Inflammatory macrophage treated with lipopolysaccharide for 4 hours (primary cell): Measurements from ENCODE around the gene HTRA3.

Source experiments
- DNase-seq: peaks from one replicate; pipeline ENCODE4 v3.0.0-alpha.2; 2020

The HTRA3 gene

GRCh38 chr4:8269535-8270417 lies at the start of gene HTRA3:
Gene HTRA3, plus strand, starts transcription at chr4:8269754. Its CDS starts 215 bp downstream, at chr4:8269969.
- no peak for DNase-seq

- DNase-seq: peak; percentile 67
Observed at GRCh38 chr4:8220661-8221450, 48.7 kb upstream of the HTRA3 start.

- DNase-seq: peak; percentile 99
Observed at GRCh38 chr4:8221476-8221875, 48.1 kb upstream of the HTRA3 start.

DNA sequence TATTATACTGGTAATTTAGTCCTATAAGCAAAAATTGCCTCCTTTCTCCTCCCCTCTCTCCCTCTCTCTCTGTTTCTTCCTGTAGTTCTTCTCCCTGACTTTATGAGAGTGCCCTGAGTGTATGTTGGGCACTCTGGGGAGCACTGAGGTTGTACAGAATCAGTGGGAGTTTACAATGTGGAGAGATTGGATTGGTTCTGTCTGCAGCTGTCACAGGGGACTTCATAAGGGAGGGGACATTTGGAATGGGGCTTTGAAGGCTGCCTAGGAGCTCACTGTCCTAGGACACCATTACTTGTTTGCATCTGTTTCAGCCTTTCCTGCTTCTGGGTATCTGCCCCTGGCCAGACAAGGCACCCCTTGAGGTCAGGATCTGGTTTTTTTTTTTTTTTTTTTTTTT lies 47.6 kb upstream of the HTRA3 start:
- DNase-seq: no peak

DNA sequence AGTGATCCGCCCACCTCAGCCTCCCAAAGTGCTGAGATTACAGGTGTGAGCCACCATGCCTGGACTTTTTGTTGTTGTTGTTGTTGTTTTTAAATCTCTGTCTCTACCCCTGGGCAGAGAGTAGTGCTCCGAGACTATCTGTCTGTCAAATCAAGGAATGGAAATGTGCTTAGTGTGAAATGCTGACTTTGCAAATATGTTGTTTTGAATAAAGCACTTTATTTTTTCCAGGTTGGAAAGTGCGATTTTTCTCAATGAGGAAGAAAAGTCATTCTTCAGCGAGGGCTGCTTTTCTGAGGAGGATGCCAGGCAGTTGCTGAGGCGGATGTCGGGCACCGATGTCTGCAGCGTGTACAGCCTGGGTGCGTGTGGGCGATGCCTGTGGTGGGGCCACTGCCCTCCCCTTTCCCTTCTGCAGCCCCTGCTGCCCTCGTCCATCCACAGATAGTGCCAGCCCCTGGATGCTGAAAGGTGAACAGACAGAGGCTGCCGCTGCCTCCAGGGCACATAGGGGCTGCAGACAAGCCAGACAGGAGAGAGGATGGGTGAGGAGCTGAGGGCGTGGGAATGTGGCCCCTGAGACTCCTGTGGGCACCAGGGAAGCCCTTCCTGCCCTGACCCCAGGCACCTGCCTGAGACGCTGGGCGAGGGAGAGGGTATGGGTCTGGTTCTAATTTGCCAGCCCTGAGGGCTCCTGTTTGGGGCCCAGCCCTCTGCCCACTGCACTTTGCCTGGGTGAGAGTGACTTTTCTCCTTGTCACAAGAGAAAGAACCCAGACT lies 46.8 kb upstream of the HTRA3 start:
- no peak for DNase-seq

DNA sequence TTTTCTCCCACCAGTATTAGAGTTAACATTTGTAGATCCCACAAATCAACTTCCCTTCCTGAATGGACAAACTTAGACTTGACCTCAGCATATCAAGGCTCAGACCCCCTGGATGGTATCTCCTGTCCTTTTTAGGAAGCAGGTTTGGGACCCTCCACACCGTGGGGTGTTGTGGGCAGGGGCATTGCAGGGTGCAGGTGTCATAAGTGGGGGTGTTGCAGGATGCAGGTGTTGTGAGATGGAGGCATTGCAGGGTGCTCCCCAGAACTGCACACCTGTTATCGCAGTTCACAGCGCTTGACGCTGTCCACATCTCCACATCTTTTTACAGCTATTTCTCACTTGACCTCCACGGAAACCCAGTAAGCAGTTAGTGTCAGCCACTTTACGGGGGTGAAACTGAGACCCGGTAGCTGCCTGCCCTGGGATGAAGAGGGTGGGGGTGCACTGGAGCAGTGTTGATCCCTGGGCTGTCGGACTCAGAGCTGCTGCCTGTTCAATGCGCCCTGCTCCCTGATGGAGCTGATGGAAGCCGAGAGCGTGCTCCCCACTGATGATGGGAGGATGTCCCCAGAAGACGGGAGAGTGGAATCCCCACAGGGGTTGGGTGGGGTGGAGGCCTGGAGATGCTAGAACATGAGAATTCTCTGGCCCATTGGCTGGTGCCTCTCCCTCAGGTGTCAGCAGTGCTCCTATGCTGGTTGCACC lies 45.1 kb upstream of the HTRA3 start:
- DNase-seq: no peak

- DNase-seq: no peak
Observed at GRCh38 chr4:8224975-8225625, 44.5 kb upstream of the HTRA3 start.

DNA sequence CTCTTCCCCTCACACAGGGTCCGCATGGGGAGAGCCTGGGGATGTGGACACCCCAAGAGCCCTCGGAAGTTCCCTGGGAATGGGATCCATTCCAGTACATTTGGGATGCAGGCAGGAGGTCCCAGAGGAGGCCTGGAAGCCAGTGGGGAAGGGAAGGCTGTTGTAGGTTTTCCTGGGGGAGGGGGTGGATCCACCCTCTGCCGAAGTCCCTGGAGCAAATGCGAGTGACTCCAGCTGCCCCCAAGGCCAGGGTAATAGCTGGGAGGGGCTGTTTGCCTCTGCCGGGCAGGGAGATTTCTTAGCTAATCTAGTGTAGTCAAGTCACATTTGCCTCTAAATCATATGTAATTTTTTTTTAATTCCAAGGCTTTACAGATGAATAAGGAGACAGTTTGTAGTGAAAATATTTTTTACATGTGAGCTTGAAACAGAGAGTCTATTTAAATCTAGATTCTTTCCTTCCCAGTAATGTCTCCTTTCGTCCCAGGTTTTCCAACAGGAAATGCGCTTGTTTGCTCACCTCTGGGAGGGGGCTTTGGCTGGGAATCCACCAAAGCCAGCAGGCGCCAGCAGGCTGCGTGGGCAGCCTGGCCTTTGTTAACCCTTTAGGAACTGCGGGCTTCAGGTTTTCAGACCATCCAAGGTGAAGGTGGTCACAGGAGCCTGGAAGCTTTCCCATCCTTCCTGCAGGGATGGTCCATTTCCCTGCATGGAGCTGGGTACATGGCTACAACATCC lies 43.7 kb upstream of the HTRA3 start:
- no peak for DNase-seq

DNA sequence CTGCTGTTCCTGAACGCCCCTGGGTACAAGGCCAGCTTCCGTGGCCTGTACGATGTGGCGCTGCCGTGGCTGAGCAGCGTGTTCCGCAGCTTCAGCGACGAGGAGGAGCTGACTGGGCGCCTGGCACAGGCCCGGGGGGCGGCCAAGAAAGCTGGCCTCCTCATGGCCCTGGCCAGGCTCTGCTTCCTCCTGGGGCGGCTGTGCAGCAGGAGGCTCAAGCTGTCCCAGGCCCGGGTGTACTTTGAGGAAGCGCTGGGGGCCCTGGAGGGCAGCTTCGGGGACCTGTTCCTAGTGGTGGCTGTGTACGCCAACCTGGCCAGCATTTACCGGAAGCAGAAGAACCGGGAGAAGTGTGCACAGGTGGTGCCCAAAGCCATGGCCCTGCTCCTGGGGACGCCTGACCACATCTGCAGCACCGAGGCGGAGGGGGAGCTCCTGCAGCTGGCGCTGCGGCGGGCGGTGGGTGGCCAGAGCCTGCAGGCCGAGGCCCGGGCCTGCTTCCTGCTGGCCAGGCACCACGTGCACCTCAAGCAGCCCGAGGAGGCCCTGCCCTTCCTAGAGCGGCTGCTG lies 42.3 kb upstream of the HTRA3 start:
- no peak for DNase-seq

- no peak for DNase-seq
Observed at GRCh38 chr4:8227771-8228318, 41.7 kb upstream of the HTRA3 start.

DNA sequence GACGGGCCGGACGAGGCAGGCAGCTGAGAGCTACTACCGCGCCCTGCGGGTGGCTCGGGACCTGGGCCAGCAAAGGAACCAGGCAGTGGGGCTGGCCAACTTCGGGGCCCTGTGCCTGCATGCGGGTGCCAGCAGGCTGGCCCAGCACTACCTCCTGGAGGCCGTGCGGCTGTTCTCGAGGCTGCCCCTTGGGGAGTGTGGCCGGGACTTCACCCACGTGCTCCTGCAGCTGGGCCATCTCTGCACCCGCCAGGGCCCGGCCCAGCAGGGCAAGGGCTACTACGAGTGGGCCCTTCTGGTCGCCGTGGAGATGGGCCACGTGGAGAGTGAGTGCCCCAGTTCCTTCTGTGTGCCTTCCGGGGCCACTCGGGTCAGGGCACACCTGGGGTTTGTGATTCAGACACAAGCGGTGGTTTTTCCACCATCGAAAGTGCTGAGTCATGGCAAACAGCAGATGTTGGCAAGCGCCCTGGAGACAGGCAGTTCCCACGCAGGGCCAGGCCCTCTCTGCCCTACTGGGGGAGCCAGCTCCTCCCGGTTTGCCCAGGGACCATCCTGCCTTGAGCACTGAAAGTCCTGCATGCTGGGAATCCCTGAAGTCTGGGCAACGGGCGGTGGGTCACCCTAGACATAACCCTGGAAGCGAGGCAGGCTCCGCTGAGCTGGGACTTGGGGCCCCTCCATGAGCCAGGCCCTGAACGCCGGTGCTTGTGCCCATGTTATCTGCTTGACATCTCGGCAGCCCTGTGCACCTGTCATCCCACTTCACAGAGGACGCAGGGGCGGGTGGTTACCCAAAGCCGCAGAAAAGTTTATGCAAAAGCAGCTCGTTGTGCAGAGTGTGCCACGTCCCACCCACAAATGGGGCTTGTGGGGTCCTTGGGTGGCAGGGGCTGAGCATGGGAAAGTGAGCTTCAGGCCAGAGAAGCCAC lies 41.0 kb upstream of the HTRA3 start:
- DNase-seq: peak; percentile 43

- DNase-seq: no peak
Observed at GRCh38 chr4:8229331-8229975, 40.1 kb upstream of the HTRA3 start.

GRCh38 chr4:8230033-8230432 lies 39.5 kb upstream of the HTRA3 start:
- DNase-seq: no peak

DNA sequence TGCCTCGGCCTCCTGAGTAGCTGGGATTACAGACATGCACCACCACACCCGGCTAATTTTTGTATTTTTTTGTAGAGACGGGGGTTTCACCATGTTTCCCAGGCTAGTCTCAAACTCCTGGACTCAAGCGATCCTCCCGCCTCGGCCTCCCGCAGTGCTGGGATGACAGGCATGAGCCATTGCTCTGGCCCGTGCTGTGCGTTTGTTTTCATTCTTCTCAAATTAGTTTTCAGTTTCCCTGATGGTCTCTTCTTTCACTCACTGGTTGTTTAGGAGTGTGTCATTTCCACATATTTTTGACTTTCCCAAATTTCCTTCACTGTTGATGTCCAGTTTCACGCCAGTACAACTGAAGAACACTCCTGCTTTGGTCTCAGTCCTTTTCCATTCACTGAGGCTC lies 38.7 kb upstream of the HTRA3 start:
- no peak for DNase-seq

GRCh38 chr4:8231551-8232049 lies 38.0 kb upstream of the HTRA3 start:
- DNase-seq: no peak

GRCh38 chr4:8232748-8233147 lies 36.8 kb upstream of the HTRA3 start:
- no peak for DNase-seq

- no peak for DNase-seq
Observed at GRCh38 chr4:8233672-8234484, 35.7 kb upstream of the HTRA3 start.

GRCh38 chr4:8234715-8235114 lies 34.8 kb upstream of the HTRA3 start:
- DNase-seq: no peak
